Uterus (tissue), 4 donors: ENCODE results near the gene PGF. TPM values are rescaled to one million over a fixed set of nuclear protein-coding genes. Genes with fewer than 3 reads are reported as not detected.

Experiments used
- DNase-seq, 2 donors: peaks; one replicate each; pipeline ENCODE4 v3.0.0-alpha.2; 2019 to 2020
- H3K27ac ChIP-seq, 2 donors: fragments of 200-600 bp; sonication (generic); 1 replicate in 1 of 2; 2 replicates in 1 of 2; pipeline ENCODE4 v1.5.1; 2016 to 2018
- H3K27me3 ChIP-seq, 2 donors: fragments of 200-600 bp; sonication (generic); one replicate each; pipeline ENCODE4 v1.5.1; 2018 to 2019; ENCODE audit warnings: control low read depth in 1 of 2
- H3K36me3 ChIP-seq, 2 donors: fragments of 200-600 bp; sonication (generic); one replicate each; pipeline ENCODE4 v1.5.1; 2019; ENCODE audit warnings: control low read depth in 1 of 2
- H3K4me1 ChIP-seq, 2 donors: fragments of 200-600 bp; sonication (generic); one replicate each; pipeline ENCODE4 v1.5.1; 2018 to 2019; ENCODE audit warnings: control low read depth in 1 of 2
- H3K4me3 ChIP-seq, 2 donors: fragments of 200-600 bp; sonication (generic); 1 replicate in 1 of 2; 2 replicates in 1 of 2; pipeline ENCODE4 v1.5.1; 2018 to 2019; ENCODE audit warnings: mild to moderate bottlenecking in 1 of 2
- H3K9me3 ChIP-seq, 2 donors: fragments of 200-600 bp; sonication (generic); one replicate each; pipeline ENCODE4 v1.5.1; 2019; ENCODE audit warnings: control low read depth in 1 of 2
- CTCF ChIP-seq, 4 experiments: fragments of 200-600 bp in 2 of 4; fragments of 450-650 bp in 2 of 4; sonication (generic) in 2 of 4; IDR thresholded peaks; one replicate each; pipeline ENCODE4 v1.5.1; 2016 to 2019; ENCODE audit warnings: antibody characterized with exemption in 4 of 4, mild to moderate bottlenecking in 2 of 4, moderate library complexity in 1 of 4
- POLR2A ChIP-seq, 2 donors: fragments of 450-650 bp; IDR thresholded peaks; one replicate each; pipeline ENCODE4 v1.6.1; 2016; ENCODE audit warnings: antibody characterized with exemption in 2 of 2, mild to moderate bottlenecking in 1 of 2, moderate library complexity in 1 of 2
- intact Hi-C: fragments of 100-400 bp; cut with DNase I; formaldehyde crosslinking; loops from one replicate; pipeline ENCODE4 v1.15.1; 2023; ENCODE audit warnings: low total_unique reads
- total RNA-seq, 4 donors: library from RNA; depleted of rRNA in 3 of 4; stranded (reverse); fragments of >200 nt in 3 of 4; gene quantifications; one replicate each; pipeline versions ENCODE4 v1.1.0 to v1.2.4, GENCODE V29; 2014 to 2023
- donor health status: DM: yes; HTN: yes; CAD: no.

Gene PGF
- total RNA-seq, 4 donors from 2014 or later, result 2.7 to 32.4 (median 15.4) TPM

- intact Hi-C loops, result no loop called here
Measured at GRCh38 chr14:74913986-74914573, 41.3 kb downstream of the PGF start.

GRCh38 chr14:74913393-74913910 is 41.9 kb downstream of the PGF start:
- DNase-seq, result no peak
- no peaks in the 10 kb centered on the region for H3K27me3 ChIP-seq
- H3K4me1 ChIP-seq, result peaks cover 0 to 5% of the 10 kb centered on the region in 2 donors
- H3K9me3 ChIP-seq, result no peaks in the 10 kb centered on the region
- H3K36me3 ChIP-seq, result no peaks in the 10 kb centered on the region
- H3K4me3 ChIP-seq, result no peak overlapping the region
- H3K27ac ChIP-seq, result no peak overlapping the region
- intact Hi-C loops, result no loop called here
- TF ChIP-seq POLR2A (IDR thresholded peaks at IDR 0.05), result no peak
- TF ChIP-seq CTCF (IDR thresholded peaks at IDR 0.05), result no peak

More at GRCh38 chr14:74913986-74914573, 41.3 kb downstream of the PGF start:
- Histone ChIP-seq H3K9me3 (no peaks in the 10 kb centered on the region), H3K4me1 (peaks cover 0 to 6% of the 10 kb centered on the region in 2 donors), H3K27ac (peak overlapping the region; percentile 60 to 66), H3K36me3 (no peaks in the 10 kb centered on the region), H3K4me3 (no peak overlapping the region), H3K27me3 (no peaks in the 10 kb centered on the region)
- DNase-seq, result peak; percentile 77 to 79
- TF ChIP-seq POLR2A (IDR thresholded peaks at IDR 0.05) (no peak), CTCF (IDR thresholded peaks at IDR 0.05) (peak; percentile 46 to 73 (median 72))

- H3K4me1 ChIP-seq, result peaks cover 0 to 4% of the 10 kb centered on the region in 2 donors
- intact Hi-C loops, result no loop called here
- H3K4me3 ChIP-seq, result no peak overlapping the region
- H3K27ac ChIP-seq, result no peak overlapping the region
- H3K9me3 ChIP-seq, result no peaks in the 10 kb centered on the region
- no peaks in the 10 kb centered on the region for H3K27me3 ChIP-seq
- TF ChIP-seq CTCF (IDR thresholded peaks at IDR 0.05) (no peak), POLR2A (IDR thresholded peaks at IDR 0.05) (no peak)
- no peaks in the 10 kb centered on the region for H3K36me3 ChIP-seq
- DNase-seq, result no peak
Measured at GRCh38 chr14:74912801-74913200, 42.6 kb downstream of the PGF start.

- no peak overlapping the region for H3K4me3 ChIP-seq
- no peaks in the 10 kb centered on the region for H3K9me3 ChIP-seq
- no peaks in the 10 kb centered on the region for H3K36me3 ChIP-seq
- TF ChIP-seq CTCF (IDR thresholded peaks at IDR 0.05) (no peak), POLR2A (IDR thresholded peaks at IDR 0.05) (no peak)
- DNase-seq, result no peak
- H3K27me3 ChIP-seq, result no peaks in the 10 kb centered on the region
- H3K4me1 ChIP-seq, result peaks cover 0 to 10% of the 10 kb centered on the region in 2 donors
- intact Hi-C loops, result no loop called here
- H3K27ac ChIP-seq, result no peak overlapping the region
Measured at GRCh38 chr14:74912111-74912510, 43.3 kb downstream of the PGF start.

GRCh38 chr14:74911704-74912103 is 43.7 kb downstream of the PGF start:
- H3K4me3 ChIP-seq, result no peak overlapping the region
- peaks cover 0 to 10% of the 10 kb centered on the region in 2 donors for H3K4me1 ChIP-seq
- intact Hi-C loops, result no loop called here
- no peak overlapping the region for H3K27ac ChIP-seq
- DNase-seq, result no peak
- TF ChIP-seq POLR2A (IDR thresholded peaks at IDR 0.05) (no peak), CTCF (IDR thresholded peaks at IDR 0.05) (no peak)
- no peaks in the 10 kb centered on the region for H3K27me3 ChIP-seq
- no peaks in the 10 kb centered on the region for H3K36me3 ChIP-seq
- H3K9me3 ChIP-seq, result no peaks in the 10 kb centered on the region
